WI38 (cell line): Measurements from ENCODE around the gene IFT122.
"Not testable (repeated sequence)": the region's sequence is repeated elsewhere in the genome, so short reads cannot be mapped to it uniquely, and the experiment has no call there.

Experiments used
- H3K4me3 ChIP-seq: 2 replicates; pipeline ENCODE4 v1.5.1; 2011; ENCODE audit warnings: low read depth, mild to moderate bottlenecking, control low read depth, low read length
- TF ChIP-seq, protein P1 (sequence below): IDR thresholded peaks from 2 replicates; pipeline ENCODE4 v1.5.1; 2012; ENCODE audit warnings: low read depth, mild to moderate bottlenecking, control low read depth, low read length

Gene IFT122

GRCh38 chr3:129536374-129536667, 96.3 kb downstream of the IFT122 start:
- TF ChIP-seq, protein P1, sequence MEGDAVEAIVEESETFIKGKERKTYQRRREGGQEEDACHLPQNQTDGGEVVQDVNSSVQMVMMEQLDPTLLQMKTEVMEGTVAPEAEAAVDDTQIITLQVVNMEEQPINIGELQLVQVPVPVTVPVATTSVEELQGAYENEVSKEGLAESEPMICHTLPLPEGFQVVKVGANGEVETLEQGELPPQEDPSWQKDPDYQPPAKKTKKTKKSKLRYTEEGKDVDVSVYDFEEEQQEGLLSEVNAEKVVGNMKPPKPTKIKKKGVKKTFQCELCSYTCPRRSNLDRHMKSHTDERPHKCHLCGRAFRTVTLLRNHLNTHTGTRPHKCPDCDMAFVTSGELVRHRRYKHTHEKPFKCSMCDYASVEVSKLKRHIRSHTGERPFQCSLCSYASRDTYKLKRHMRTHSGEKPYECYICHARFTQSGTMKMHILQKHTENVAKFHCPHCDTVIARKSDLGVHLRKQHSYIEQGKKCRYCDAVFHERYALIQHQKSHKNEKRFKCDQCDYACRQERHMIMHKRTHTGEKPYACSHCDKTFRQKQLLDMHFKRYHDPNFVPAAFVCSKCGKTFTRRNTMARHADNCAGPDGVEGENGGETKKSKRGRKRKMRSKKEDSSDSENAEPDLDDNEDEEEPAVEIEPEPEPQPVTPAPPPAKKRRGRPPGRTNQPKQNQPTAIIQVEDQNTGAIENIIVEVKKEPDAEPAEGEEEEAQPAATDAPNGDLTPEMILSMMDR, result no peak
- H3K4me3 ChIP-seq, result no peak overlapping the region

DNA sequence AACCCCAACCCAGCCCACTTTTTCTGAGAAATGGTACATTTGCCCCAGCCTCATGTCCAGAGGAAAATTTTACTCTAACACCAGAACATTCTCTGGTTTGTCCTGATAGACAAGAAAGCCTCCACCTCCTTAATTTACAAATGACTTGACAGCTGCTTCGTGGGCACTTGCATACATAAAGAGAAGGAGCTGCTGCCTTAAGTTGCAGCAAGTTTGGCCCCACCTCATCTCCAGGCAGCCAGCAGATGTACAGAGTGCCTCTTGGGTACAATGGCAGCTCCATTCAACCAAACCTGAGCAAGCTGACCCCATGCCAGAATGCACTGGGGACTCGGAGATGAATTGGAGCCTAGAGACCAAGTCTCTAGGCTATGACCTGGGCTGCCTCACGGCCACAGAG, 96.8 kb downstream of the IFT122 start:
- H3K4me3 ChIP-seq, result no peak overlapping the region
- TF ChIP-seq, protein P1, result no peak

DNA sequence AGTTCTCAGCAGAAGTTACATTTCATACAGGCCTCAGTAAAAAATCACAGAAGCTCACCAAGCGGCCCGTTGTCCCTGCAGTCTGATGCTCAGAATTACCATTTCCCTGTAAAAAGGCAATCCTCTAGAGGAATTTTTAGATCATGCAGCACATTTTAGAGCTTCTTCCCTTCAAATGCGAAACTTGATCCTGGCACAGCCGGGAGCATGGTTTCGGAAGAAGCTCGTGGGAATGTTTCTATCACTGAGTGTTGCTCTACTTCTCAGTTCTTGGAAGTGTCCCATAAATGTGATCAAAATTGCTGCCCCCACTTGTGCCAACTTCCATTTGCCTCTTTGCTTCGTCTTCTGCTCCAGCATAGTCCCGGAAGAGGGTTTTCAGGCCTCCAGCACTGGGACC, 99.2 kb downstream of the IFT122 start:
- TF ChIP-seq, protein P1, result no peak

GRCh38 chr3:129540776-129541516, 100.9 kb downstream of the IFT122 start:
- TF ChIP-seq, protein P1, result no peak
- no peak overlapping the region for H3K4me3 ChIP-seq

More for the DNA sequence above, 99.2 kb downstream of the IFT122 start:
- H3K4me3 ChIP-seq, result no peak overlapping the region

GRCh38 chr3:129542747-129543146, 102.7 kb downstream of the IFT122 start:
- no peak overlapping the region for H3K4me3 ChIP-seq
- TF ChIP-seq, protein P1, result no peak

GRCh38 chr3:129543156-129543790, 103.2 kb downstream of the IFT122 start, which contains the start of gene H1-8:
Gene H1-8 (plus strand): TSS chr3:129543175. CDS start chr3:129543219, 44 bp downstream.
- TF ChIP-seq, protein P1, result no peak
- no peak within 1 kb of the TSS for H3K4me3 ChIP-seq

- TF ChIP-seq, protein P1, result no peak
- no peak overlapping the region for H3K4me3 ChIP-seq
Observed at GRCh38 chr3:129543999-129544398, 104.0 kb downstream of the IFT122 start.

GRCh38 chr3:129545951-129546350, 105.9 kb downstream of the IFT122 start:
- H3K4me3 ChIP-seq, result not testable (repeated sequence)
